ENCODE results near the gene CRACR2B. TPM values are rescaled to one million over a fixed set of nuclear protein-coding genes. Genes with fewer than 3 reads are reported as not detected.

CRACR2B gene
- total RNA-seq, 2 experiments from 2014 or later = 0.33 TPM; not detected in 1

GRCh38 chr11:863023-863909 is 35.5 kb downstream of the CRACR2B start:
- ChIA-PET CTCF (no interaction called here), POLR2A (no interaction called here)
- H3K27ac Mint-ChIP-seq = no peak overlapping the region
- intact Hi-C loops (cut with DNase I, micrococcal nuclease) = no loop called here
- H3K27me3 Mint-ChIP-seq = no peaks in the 10 kb centered on the region
- no peaks in the 10 kb centered on the region for H3K36me3 Mint-ChIP-seq (ENCODE audit: low read depth)
- DNase-seq = no peak
- H3K4me3 Mint-ChIP-seq = no peak overlapping the region
- Histone ChIP-seq H3K4me1 (ENCODE audit: insufficient read depth, low read length) (no peaks in the 10 kb centered on the region), H3K36me3 (ENCODE audit: insufficient read depth, low read length) (no peaks in the 10 kb centered on the region), H3K27me3 (ENCODE audit: control insufficient read depth in 1 of 2, insufficient read depth in 2 of 2, low read length in 2 of 2) (no peaks in the 10 kb centered on the region), H3K9me3 (ENCODE audit: control insufficient read depth in 1 of 2, insufficient read depth in 1 of 2, low read length in 2 of 2) (peaks cover 0 to 10% of the 10 kb centered on the region in 2 experiments), H3K4me3 (ENCODE audit: low read length) (no peak overlapping the region), H3K27ac (ENCODE audit: low read depth in 1 of 2, low read length in 2 of 2) (no peak overlapping the region)
- no peaks in the 10 kb centered on the region for H3K4me1 Mint-ChIP-seq (ENCODE audit: low read depth)
- H3K9me3 Mint-ChIP-seq = no peaks in the 10 kb centered on the region
- no peak for ATAC-seq (ENCODE audit: poor library complexity)
- TF ChIP-seq CTCF (IDR thresholded peaks at IDR 0.05) = no peak

GRCh38 chr11:863910-864827 is 36.5 kb downstream of the CRACR2B start:
- Histone ChIP-seq H3K4me3 (ENCODE audit: low read length) (no peak overlapping the region), H3K4me1 (ENCODE audit: insufficient read depth, low read length) (no peaks in the 10 kb centered on the region), H3K9me3 (ENCODE audit: control insufficient read depth in 1 of 2, insufficient read depth in 1 of 2, low read length in 2 of 2) (peaks cover 0 to 10% of the 10 kb centered on the region in 2 experiments), H3K36me3 (ENCODE audit: insufficient read depth, low read length) (peaks cover 3% of the 10 kb centered on the region), H3K27ac (ENCODE audit: low read depth in 1 of 2, low read length in 2 of 2) (no peak overlapping the region), H3K27me3 (ENCODE audit: control insufficient read depth in 1 of 2, insufficient read depth in 2 of 2, low read length in 2 of 2) (no peaks in the 10 kb centered on the region)
- TF ChIP-seq CTCF (IDR thresholded peaks at IDR 0.05) = no peak
- H3K27me3 Mint-ChIP-seq = no peaks in the 10 kb centered on the region
- H3K4me1 Mint-ChIP-seq (ENCODE audit: low read depth) = no peaks in the 10 kb centered on the region
- H3K4me3 Mint-ChIP-seq = no peak overlapping the region
- DNase-seq (no peak), ATAC-seq (ENCODE audit: poor library complexity) (no peak)
- no peak overlapping the region for H3K27ac Mint-ChIP-seq
- CTCF ChIA-PET = no interaction called here
- POLR2A ChIA-PET = no interaction called here
- intact Hi-C loops (cut with DNase I, micrococcal nuclease) = no loop called here
- H3K9me3 Mint-ChIP-seq = no peaks in the 10 kb centered on the region
- no peaks in the 10 kb centered on the region for H3K36me3 Mint-ChIP-seq (ENCODE audit: low read depth)

- POLR2A ChIA-PET = no interaction called here
- no peak overlapping the region for H3K4me3 Mint-ChIP-seq
- H3K36me3 Mint-ChIP-seq (ENCODE audit: low read depth) = no peaks in the 10 kb centered on the region
- H3K9me3 Mint-ChIP-seq = no peaks in the 10 kb centered on the region
- peaks cover 0 to 7% of the 10 kb centered on the region in 2 experiments for H3K9me3 ChIP-seq (ENCODE audit: control insufficient read depth in 1 of 2, insufficient read depth in 1 of 2, low read length in 2 of 2)
- no peaks in the 10 kb centered on the region for H3K27me3 ChIP-seq (ENCODE audit: control insufficient read depth in 1 of 2, insufficient read depth in 2 of 2, low read length in 2 of 2)
- DNase-seq = no peak
- H3K36me3 ChIP-seq (ENCODE audit: insufficient read depth, low read length) = peaks cover 4% of the 10 kb centered on the region
- intact Hi-C loops (cut with DNase I, micrococcal nuclease) = no loop called here
- TF ChIP-seq CTCF (IDR thresholded peaks at IDR 0.05) = no peak
- no peak overlapping the region for H3K27ac Mint-ChIP-seq
- H3K27me3 Mint-ChIP-seq = no peaks in the 10 kb centered on the region
- CTCF ChIA-PET = no interaction called here
- H3K4me3 ChIP-seq (ENCODE audit: low read length) = no peak overlapping the region
- no peak for ATAC-seq (ENCODE audit: poor library complexity)
- no peaks in the 10 kb centered on the region for H3K4me1 ChIP-seq (ENCODE audit: insufficient read depth, low read length)
- H3K4me1 Mint-ChIP-seq (ENCODE audit: low read depth) = no peaks in the 10 kb centered on the region
- no peak overlapping the region for H3K27ac ChIP-seq (ENCODE audit: low read depth in 1 of 2, low read length in 2 of 2)
These were observed 37.2 kb downstream of the CRACR2B start for GRCh38 chr11:864898-865297.
